ENCODE data around the gene INO80. TPM values are rescaled to one million over a fixed set of nuclear protein-coding genes. Genes with fewer than 3 reads are reported as not detected.

INO80 gene
- total RNA-seq, 4 donors from 2014 or later, result 22.3 to 44.3 (median 31.1) TPM

GRCh38 chr15:41024131-41024530, 91.9 kb downstream of the INO80 start:
- no peak overlapping the region for H3K4me3 ChIP-seq (ENCODE audit: low read depth, poor library complexity, severe bottlenecking)
- intact Hi-C loops (cut with DNase I; ENCODE audit: low total_unique reads), result loop anchor here (5.0 kb wide), 1 partner anchor 117 kb away; no protein-coding TSS in a partner anchor
- no peak for DNase-seq (ENCODE audit: low spot score in 2 of 2)
- TF ChIP-seq POLR2A (IDR thresholded peaks at IDR 0.05) (no peak), CTCF (IDR thresholded peaks at IDR 0.05) (no peak)
- 51 to 55% methylated on average over 4 of the region's 4 CpGs for WGBS, 2 donors

GRCh38 chr15:41022487-41023090, 93.5 kb downstream of the INO80 start:
- H3K4me3 ChIP-seq (ENCODE audit: low read depth, poor library complexity, severe bottlenecking), result no peak overlapping the region
- 51 to 58% methylated on average over 5 of the region's 5 CpGs for WGBS, 2 donors
- TF ChIP-seq POLR2A (IDR thresholded peaks at IDR 0.05) (no peak), CTCF (IDR thresholded peaks at IDR 0.05) (no peak)
- peak in 1 of 2 donors; percentile 71 for DNase-seq (ENCODE audit: low spot score in 2 of 2)
- intact Hi-C loops (cut with DNase I; ENCODE audit: low total_unique reads), result loop anchor here (5.0 kb wide), 1 partner anchor 115 kb away; no protein-coding TSS in a partner anchor

GRCh38 chr15:41020829-41021228, 95.3 kb downstream of the INO80 start:
- no peak for TF ChIP-seq CTCF (IDR thresholded peaks at IDR 0.05)
- TF ChIP-seq POLR2A (IDR thresholded peaks at IDR 0.05), result no peak
- intact Hi-C loops (cut with DNase I; ENCODE audit: low total_unique reads), result loop anchor here (5.0 kb wide), 1 partner anchor 114 kb away; no protein-coding TSS in a partner anchor
- H3K4me3 ChIP-seq (ENCODE audit: low read depth, poor library complexity, severe bottlenecking), result no peak overlapping the region
- WGBS, 2 donors, result 77 to 91% methylated on average over 6 of the region's 6 CpGs
- no peak for DNase-seq (ENCODE audit: low spot score in 2 of 2)

- TF ChIP-seq CTCF (IDR thresholded peaks at IDR 0.05) (no peak), POLR2A (IDR thresholded peaks at IDR 0.05) (no peak)
- intact Hi-C loops (cut with DNase I; ENCODE audit: low total_unique reads), result loop anchor here (5.0 kb wide), 1 partner anchor 113 kb away; no protein-coding TSS in a partner anchor
- no peak for DNase-seq (ENCODE audit: low spot score in 2 of 2)
- WGBS, 2 donors, result 48 to 53% methylated on average over 4 of the region's 4 CpGs
- no peak overlapping the region for H3K4me3 ChIP-seq (ENCODE audit: low read depth, poor library complexity, severe bottlenecking)
Observed at GRCh38 chr15:41020311-41020710, 95.8 kb downstream of the INO80 start.

GRCh38 chr15:41019174-41019573, 96.9 kb downstream of the INO80 start:
- intact Hi-C loops (cut with DNase I; ENCODE audit: low total_unique reads), result loop anchor here (10.0 kb wide), 1 partner anchor 84 kb away; no protein-coding TSS in a partner anchor

GRCh38 chr15:41018534-41018933, 97.5 kb downstream of the INO80 start:
- WGBS, 2 donors, result 42 to 53% methylated on average over 1 of the region's 1 CpG
- no peak overlapping the region for H3K4me3 ChIP-seq (ENCODE audit: low read depth, poor library complexity, severe bottlenecking)
- intact Hi-C loops (cut with DNase I; ENCODE audit: low total_unique reads), result loop anchor here (10.0 kb wide), 1 partner anchor 84 kb away; no protein-coding TSS in a partner anchor
- TF ChIP-seq CTCF (IDR thresholded peaks at IDR 0.05), result no peak
- no peak for TF ChIP-seq POLR2A (IDR thresholded peaks at IDR 0.05)
- no peak for DNase-seq (ENCODE audit: low spot score in 2 of 2)

More at GRCh38 chr15:41019174-41019573, 96.9 kb downstream of the INO80 start:
- no peak for DNase-seq (ENCODE audit: low spot score in 2 of 2)
- TF ChIP-seq POLR2A (IDR thresholded peaks at IDR 0.05), result no peak
- no peak overlapping the region for H3K4me3 ChIP-seq (ENCODE audit: low read depth, poor library complexity, severe bottlenecking)
- WGBS, 2 donors, result 62 to 71% methylated on average over 5 of the region's 5 CpGs
